ENCODE data around the gene AKAP5.

The AKAP5 gene

DNA sequence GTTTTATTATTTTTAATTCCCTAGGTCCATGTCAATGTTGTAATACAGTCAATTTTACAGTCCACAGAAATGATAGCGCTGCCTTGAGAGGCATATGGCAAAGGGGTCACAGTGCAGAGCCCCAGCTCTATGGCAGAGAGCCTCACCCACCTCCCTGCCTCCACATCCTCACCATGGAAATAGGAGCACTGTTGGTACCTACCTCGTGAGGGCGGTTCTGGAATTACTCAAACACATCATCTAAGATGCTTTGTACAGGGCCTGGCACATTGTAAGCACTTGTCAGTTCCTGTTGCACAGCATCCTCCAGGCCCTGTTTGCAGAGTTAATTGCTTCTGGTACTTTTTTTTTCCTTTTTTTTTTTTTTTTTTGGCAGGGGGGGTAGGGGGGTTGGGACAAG lies 4.1 kb upstream of the AKAP5 start:
- no peak for DNase-seq

DNA sequence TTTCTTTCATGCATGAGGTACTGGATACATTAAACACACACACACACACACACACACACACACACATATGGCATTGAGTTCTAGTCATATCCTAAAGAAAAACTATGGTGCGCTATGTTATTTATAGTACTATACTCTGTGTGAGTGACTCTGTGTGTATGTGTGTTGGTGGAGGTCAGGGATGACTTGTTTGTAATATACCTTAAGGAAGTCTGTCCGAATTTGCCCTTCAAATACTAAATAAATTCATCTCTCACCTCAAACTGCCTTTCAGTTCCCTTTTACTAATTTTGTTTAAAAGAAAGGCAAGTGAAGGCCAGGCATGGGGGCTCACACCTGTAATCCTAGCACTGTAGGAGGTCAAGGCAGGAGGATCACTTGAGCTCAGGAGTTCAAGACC lies 2.1 kb upstream of the AKAP5 start:
- DNase-seq: no peak

DNA sequence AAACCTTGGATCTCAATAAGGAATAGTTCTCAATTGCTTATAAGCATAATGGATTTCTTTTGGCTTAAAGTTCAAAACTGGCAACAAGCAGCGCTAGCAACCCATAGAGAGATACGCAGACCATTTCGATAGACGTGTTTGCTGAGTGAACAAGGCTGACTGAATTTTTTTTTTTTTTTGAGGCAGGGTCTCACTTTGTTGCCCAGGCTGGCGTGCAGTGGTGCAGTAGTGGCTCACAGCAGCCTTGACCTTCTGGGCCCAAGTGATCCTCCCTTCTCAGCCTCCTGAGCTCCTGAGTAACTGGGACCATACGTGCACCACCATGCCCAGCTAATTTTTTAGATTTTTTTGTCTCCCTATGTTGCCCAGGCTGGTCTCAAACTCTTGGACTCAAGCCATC lies 1.4 kb upstream of the AKAP5 start:
- no peak for DNase-seq

DNA sequence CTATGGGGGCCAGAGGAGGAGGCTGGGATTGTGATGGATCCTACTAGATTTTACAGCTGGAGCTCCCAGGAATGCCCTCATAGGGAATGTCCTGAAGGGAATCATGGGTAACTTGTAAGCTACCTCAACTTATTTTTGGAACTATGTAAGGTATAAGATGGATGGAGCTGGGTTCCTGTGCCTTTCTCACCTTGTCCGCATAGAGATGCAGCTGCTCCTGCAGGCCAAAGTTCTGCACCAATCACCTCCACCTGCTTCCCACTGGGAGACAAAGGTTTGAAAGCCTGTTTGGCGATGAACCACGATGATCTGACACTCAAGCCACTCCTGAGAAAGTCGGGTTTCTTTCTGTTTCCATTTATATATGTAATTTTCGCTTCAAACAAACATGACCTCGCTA lies 648 bp upstream of the AKAP5 start:
- DNase-seq: no peak

DNA sequence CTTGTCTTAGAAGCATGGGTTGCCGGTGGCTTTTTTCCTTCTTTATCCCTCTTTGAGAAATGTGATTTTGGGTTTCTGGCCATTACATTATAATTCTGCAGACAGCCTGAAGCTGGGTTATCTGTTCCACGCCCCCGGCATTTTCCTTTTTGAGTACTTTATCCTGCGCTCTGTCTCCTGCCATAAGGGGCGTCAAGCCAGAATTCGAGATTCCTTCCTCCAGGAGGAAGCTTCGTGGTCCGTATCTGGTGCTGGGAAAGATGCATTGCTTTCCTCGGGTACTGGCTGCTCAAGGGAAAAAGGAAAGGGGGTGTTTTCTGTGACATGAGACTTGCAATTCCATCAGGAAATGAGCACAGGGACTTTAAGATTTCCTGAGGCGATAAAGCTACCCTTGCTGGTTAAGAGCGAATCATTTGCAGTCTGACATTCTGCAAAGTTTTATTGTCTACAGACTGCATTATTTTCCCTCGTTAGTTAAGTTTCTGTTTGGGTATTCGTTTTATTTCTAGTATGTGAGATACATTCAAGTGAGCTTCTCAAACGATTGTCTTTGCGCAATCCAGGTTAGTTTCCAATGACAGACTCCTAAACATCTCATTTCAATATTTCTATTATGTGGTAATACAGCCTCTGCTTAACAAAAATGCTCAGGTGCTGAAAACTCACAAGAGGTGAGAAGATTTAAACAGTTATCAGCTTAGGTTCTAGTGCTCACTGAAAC lies 694 bp downstream of the AKAP5 start:
- DNase-seq: no peak

DNA sequence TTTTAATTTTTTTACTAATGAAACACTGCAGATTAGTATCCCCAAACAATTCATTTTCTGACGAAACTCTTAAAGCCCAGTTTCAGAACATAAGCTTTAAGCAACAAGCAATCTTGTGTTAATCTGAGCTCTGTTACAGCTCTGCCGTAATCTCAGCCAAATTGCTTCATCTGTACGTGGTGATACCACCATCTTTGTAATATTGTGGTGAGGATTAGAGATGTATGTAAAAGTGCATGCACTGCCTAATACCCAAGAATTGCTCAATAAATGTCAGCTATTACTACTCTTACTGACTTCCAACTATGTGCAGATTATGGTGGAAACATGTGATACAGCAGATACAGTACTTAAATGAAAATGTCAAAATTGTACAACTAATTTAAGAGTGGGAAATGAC lies 1.8 kb downstream of the AKAP5 start:
- peak; percentile 70 to 93 for DNase-seq

DNA sequence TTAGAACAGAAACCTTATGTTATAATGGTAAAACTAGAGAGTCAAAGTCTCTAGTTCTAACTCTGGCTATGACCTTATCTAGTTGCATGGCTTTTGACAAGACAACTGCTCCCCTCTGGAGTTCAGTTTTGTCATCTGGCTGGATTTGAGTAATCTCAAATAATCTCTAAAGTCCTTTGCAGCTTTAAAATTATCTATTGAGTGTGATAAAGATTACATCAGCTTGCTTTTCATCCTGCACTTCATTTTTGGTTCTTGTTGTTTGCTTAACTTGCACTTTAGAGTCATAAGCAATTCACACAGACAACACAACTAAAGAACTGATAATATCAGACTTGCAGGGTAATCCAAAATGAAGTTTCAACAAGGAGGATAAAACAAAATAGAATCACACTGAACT lies 2.3 kb downstream of the AKAP5 start:
- DNase-seq: no peak

DNA sequence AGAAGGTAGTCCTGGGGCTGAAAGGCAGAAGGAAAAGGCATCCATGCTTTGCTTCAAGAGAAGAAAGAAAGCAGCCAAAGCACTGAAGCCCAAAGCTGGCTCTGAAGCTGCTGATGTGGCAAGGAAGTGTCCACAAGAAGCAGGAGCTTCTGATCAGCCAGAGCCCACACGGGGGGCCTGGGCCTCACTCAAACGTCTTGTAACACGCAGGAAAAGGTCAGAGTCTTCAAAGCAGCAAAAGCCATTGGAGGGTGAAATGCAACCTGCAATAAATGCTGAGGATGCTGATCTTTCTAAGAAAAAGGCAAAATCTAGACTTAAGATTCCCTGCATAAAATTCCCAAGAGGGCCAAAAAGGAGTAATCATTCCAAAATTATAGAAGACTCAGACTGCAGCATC lies 3.2 kb downstream of the AKAP5 start:
- DNase-seq: no peak

DNA sequence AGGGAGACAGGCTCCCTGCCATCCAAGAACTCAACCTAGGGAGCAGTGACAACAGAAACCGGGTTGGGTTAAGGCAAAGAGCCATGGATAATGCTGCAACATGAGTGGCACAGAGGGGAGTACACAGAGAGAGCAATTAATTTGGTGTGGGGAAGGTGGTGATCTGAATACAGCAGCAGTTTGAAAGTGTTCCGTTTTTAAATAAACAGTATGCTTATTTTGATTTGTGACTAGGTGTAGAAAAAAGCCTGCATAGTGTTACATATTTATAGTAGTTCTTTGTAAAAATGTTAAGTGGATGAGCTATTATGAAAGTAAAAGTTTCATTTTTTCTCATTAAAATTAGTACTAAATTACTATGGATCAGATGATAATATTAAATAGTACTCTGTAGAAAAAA lies 8.7 kb downstream of the AKAP5 start:
- no peak for DNase-seq

DNA sequence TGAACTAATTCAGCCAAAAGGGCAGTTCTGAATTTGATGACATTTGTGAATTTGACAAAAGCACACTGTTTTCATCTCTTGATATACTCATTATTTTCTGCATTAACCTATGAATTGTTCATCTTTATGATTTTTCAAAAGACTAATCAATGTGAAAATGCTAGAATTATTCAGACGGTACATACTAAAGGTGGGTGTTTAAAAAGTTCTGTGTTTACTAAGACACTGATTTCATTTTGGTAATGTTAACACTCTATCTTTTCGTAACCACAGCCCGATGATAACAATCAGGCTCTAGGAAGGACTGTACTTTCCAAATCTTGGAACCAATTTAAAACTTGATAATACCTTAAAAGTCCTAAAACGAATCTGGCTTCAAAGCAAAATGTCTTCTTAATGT lies 9.4 kb downstream of the AKAP5 start:
- no peak for DNase-seq

DNA sequence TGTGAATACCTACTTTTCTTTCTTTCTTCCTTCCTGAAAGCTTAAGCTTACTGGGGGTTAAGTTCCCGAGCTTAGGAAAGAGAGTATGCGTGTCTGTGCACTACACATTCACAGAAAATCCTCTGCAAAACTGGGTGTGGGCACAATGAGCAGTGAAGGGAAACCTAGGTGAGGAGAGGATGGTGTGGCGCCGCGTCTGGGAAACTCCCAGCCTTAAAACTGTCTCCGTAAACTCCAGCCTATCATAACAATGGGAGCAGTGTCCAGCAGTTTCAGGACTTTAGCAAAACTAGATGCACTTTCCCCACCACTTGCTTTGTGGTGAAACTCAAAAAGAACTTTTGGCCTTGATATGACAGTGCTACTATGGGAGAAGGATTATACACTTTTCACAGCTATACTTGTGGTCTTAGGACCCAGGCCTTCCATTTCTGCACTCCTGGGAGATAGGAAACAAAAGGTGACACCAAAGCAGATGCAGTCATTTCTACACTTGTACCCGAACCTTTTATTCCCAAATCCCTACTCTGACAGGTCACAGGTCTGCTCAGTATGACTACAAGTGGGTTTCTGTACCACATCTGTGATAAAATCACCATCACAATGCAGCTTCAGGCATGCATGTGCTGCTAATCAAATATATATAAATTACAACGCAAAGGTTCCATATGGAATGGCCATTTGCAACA lies 10.4 kb downstream of the AKAP5 start:
- no peak for DNase-seq

DNA sequence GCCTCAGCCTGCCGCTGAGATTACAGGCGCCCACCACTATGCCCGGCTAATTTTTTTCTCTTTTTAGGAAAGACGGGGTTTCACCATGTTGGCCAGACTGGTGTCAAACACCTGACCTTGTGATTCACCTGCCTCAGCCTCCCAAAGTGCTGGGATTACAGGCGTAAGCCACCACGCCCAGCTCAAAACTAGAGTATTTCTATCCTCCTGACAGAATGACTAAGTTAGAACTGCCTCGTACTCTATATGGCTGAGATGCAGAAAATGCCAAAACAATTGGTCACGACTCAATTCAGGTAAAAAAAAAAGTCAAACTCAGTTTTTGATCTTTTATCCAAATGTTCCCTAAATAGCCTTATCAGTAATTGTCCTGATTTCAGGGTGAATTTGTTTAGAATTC lies 11.1 kb downstream of the AKAP5 start:
- no peak for DNase-seq

DNA sequence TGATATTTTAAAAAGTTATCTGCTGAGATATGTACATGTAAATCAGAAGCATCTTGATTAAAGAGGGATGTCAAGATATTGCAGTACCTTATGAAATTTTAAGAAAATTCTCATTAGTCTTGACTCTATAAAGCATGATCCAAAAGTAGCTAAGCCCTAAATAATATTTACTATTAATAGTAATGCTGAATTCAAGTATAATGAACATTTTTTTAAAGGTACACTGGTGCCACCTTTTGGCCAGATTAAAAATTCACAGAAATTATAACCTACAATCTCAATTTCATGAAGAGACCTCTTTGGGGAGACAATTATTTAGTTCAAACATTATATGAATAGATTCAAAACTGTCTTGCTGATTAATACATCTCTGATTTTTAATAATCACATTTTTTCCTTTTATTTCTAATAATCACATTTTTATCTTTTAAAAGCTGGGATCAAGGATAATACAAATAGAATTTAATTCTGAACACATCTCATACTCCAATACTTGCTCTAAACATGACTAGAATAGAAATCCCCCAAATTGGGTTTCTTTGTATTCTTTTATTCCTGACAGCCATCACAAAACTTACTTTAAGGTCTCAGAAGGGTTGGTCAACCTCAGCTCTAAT lies 13.4 kb downstream of the AKAP5 start:
- DNase-seq: peak in 1 of 2 donors; percentile 55

DNA sequence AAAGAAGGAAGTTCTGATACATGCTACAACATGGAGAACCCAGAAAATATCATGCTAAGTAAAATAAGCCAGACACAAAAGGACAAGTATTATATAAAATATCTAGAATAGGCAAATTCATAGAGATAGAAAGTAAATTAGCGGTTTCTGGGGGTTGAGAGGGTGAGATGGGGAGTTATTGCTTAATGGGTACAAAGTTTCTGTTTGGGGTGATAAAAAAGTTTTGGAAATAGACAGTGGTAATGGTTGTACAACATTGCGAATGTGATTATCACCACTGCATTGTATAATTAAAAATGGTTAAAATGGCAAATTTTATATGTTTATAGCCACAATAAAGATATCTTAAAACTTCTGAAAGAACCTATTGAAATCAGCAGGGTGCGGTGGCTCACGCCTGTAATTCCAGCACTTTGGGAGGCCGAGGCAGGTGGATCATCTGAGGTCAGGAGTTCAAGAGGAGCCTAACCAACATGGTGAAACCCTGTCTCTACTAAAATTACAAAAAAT lies 23.3 kb downstream of the AKAP5 start:
- DNase-seq: no peak

DNA sequence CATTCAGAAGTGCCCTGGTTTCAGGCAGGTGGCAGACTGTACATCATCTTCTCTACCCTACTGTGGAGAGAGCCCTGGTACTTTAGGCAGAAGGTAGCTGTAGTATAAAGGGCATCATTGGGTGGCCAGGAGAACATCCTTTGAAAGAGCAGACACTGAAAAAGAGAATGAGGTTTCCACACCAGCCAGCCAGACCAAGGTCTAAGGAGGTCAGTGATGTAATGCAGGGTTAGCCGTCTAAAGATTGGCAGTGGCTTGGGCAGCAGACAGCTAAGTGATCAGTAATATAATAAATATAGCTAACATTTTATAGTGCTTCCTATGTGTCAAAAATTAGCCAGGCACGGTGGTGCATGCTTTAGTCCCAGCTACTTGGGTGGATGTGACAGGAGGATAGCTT lies 26.3 kb downstream of the AKAP5 start:
- DNase-seq: no peak

DNA sequence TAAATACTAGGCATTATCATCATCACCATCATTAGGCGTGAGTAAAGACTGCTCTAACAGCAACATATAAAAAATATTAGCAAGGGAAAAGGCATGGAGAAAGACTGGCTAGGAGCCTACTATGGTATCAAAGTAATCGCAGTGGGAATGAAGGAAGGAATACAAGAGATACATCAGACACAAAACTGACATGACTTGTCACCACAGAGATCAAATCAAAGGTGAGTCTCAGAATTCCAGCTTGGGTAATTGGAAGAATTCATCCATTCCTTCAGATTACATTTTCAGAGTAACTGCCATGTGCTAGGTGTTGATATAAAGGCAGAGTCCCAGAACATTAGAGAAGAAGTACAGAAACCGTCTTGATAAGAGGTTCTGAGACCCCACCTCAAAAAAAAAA lies 28.2 kb downstream of the AKAP5 start:
- no peak for DNase-seq

DNA sequence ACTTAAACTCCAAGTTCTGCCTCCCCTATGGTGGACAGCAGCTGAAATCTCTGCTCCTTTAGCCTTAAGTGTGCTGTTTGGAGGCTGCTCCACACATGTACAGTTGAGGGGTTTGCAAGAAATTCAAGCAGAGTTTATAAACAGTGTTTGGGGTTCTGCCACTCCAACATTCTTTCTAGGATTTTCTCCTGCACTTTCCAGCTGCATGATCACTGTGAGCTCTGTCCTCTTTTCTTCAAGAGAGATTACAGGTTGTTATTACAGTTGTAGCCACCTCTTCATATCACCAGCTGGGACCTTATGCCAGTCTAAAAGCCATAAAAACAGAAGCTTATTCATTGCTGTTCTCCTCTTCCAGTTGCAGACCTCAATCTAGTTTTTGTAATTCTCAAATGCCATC lies 30.0 kb downstream of the AKAP5 start:
- no peak for DNase-seq

DNA sequence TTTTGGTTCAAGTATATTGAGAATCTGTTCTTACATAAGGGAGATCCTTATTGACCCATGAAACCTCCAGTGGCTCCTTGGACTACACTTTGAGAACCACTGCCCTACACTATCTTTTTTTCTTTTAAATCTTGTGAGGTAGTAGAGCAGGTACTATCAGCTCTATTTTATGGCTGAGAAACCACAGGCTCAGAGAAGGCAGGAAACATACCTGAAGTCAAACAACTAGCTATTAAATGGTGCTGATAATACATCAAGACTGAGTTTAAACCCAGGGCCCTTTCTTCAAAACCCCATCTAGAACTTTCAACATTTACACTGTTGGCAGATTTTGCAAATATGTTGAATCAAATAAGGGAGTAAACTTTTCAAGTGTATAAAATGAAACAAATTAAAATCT lies 31.5 kb downstream of the AKAP5 start:
- no peak for DNase-seq

DNA sequence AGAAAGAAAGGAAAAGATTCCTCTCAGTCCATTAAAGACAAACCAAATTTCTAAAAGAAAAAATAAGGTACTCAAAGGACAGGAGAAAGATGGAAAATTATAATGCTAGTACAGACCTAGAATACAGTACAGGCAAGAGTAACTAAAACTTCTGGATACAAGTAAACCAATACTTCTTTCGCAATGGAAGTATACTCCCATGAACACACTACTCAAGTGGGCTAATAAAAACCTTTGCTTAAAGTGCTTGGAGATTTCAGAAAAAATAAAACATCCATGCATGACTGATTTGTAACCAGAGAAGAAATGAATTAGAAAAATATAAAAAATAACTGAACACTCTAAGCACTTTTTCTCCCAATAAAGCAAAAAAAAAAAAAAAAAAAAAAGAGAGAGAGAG lies 34.8 kb downstream of the AKAP5 start:
- DNase-seq: no peak

DNA sequence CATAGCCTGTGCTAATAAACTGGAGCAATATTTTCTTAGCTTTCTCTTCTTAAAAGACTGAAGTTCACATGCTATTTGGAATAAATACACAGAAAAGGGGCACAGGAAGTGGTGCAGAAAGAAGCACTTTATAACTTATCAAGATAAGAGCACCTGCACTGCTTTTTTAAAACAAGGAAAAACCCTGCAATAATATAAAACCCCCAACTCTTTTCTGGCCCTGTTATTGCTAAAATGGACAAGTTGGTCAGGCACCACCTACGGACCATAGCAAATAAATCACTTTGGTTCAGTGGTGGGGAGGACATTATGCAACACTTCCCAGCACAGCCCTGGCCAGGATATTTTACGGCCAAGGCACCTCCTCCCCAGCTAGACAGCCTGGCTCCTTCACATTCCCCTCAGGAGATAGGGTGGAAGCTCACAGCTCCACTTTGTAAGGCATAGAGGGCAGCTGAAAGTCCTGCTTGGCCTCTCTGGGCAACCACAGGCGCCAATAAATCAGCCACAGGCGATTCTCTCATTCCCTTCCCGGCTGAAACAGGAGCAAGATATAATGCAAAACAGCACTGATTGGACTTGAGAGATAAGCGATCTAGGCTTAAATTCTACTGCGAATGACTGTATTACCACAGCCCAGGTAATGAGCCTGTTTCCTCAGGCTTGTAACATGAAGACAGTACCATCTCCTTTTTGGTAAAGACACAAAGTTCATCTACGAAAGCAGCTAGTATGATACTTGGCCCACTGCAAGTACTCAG lies 36.3 kb downstream of the AKAP5 start:
- peak; percentile 17 to 18 for DNase-seq

DNA sequence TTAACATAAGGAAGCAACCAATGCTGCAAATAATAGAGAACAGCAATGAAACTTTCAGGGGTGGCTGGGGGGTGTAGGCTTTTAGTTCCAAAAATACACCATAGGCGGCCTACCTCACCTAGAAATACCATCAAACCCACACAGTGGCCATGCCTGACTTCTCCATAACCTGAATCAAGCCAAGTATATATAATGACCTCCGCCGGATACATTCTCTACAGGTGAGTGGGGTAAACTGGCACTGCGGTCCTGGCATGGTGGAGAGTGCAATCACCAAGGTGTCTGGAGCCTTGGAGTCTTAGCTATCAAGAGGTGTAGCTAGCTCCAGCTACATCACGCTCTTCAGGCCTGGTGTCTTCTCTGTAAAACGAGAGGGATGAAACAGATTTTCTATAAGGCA lies 37.2 kb downstream of the AKAP5 start:
- DNase-seq: no peak

DNA sequence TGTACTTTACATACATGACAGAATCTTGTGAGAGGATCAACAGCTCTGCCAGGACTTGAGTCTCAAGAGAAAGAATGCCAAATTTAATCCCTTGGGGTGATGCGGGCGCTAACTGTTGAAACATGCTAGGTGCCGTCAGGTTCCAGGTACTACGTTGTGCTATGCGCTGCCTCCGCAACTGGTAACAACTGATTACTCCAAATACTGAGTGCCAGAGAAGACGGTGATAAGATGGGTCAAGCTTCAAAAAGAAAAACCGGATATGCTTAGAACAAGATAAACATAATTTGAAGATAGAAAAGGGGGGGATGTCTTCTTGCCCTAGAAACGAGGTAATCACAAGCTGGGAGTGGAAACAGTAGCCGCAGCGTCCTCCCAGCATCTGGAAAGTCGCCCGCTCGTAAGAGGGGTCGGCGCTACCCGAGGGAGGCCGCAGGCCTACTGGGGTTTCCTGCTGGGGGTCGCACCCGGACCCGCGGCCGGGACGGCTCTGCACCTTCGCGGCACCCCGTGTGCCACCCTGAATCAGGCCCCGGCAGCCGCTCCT lies 37.7 kb downstream of the AKAP5 start:
- DNase-seq: no peak
